Pancreas (tissue), 10 donors: ENCODE data around the gene ARMC6. TPM values are rescaled to one million over a fixed set of nuclear protein-coding genes. Genes with fewer than 3 reads are reported as not detected.
A peak's percentile ranks its signal among the peaks of the same experiment; 100 is the strongest.

Experiments
- ATAC-seq, 4 donors: fragments of 200-7000 bp; cut with Tn5 transposase; one replicate each; pipeline versions ENCODE4 v1.8.0 to v1.9.1; 2020; ENCODE audit warnings: mild to moderate bottlenecking in 4 of 4, moderate library complexity in 4 of 4
- DNase-seq, 6 donors: peaks; one replicate each; pipeline ENCODE4 v3.0.0-alpha.2; 2020
- FAIRE-seq: peaks from 2 replicates; lab custom pipeline; 2012; peaks lifted over from hg19 to GRCh38; lab: Jason Lieb, UNC
- H3K27ac ChIP-seq, 4 donors: fragments of 200-600 bp; sonication (generic); 1 replicate in 3 of 4; 2 replicates in 1 of 4; pipeline versions ENCODE4 v1.5.0 to v1.8.0; 2020
- H3K27me3 ChIP-seq, 4 donors: fragments of 200-600 bp; one replicate each; pipeline ENCODE4 v1.8.0; 2021
- H3K36me3 ChIP-seq, 3 donors: fragments of 200-600 bp; sonication (generic) in 1 of 3; one replicate each; pipeline versions ENCODE4 v1.5.0 to v1.8.0; 2020 to 2021
- H3K4me1 ChIP-seq, 3 donors: fragments of 200-600 bp; one replicate each; pipeline ENCODE4 v1.8.0; 2021
- H3K4me3 ChIP-seq, 4 donors: fragments of 200-600 bp; sonication (generic) in 2 of 4; one replicate each; pipeline versions ENCODE4 v1.5.0 to v1.8.0; 2020 to 2021
- H3K9me3 ChIP-seq, 4 donors: fragments of 200-600 bp; one replicate each; pipeline ENCODE4 v1.8.0; 2021
- WGBS, 2 donors: extraction: QIAGEN DNeasy Blood & Tissue Kit; methylation state at CpG; one replicate each; pipeline ENCODE4 v1.1.7; 2013; 5-methylcytosine and 5-hydroxymethylcytosine counted together
- intact Hi-C, 3 donors: fragments of 100-400 bp; cut with DNase I; formaldehyde crosslinking; loops; one replicate each; pipeline versions ENCODE4 v1.11.1 to v1.14.2; 2022
- polyA plus RNA-seq, 2 donors: library from polyadenylated mRNA; stranded (reverse); fragments of 200-250 nt; gene quantifications; one replicate each; pipeline ENCODE4 v1.2.3, GENCODE V29; 2013
- total RNA-seq, 6 donors: library from RNA; stranded (reverse); fragmentation: NEBNext Ultra II Directional in 4 of 6; extraction: Animal tissue kit (Norgen Biotek cat#: 25700) in 4 of 6; gene quantifications; one replicate each; pipeline versions ENCODE4 v1.2.1 to v1.2.4, GENCODE V29; 2021 to 2023
- TF ChIP-seq, protein P1 (sequence below), 4 donors: fragments of 200-600 bp; sonication (generic) in 3 of 4; IDR thresholded peaks; one replicate each; pipeline versions ENCODE4 v1.5.0 to v1.8.0; 2021; ENCODE audit warnings: antibody characterized with exemption in 4 of 4
- donor health status: healthy with polysubstance abuse.
- donor health status: DM: no; HTN: no; CAD: no; lungs with moderate emphysema.
- donor health status: DM: no; HTN: no; CAD: no.
- donor health status: control.
- donor health status: control.
- donor health status: Bipolar disorder and iron deficiency.
- donor health status: DM: yes; HTN: yes; CAD: no.
- donor health status: DM: no; HTN: no; CAD: no.
- donor health status: DM: no; HTN: no; CAD: no.
- donor health status: DM: yes; HTN: yes; CAD: no.

ARMC6 gene
- total and polyA plus RNA-seq, 8 donors = 3.1 to 18.3 (median 7.9) TPM

DNA sequence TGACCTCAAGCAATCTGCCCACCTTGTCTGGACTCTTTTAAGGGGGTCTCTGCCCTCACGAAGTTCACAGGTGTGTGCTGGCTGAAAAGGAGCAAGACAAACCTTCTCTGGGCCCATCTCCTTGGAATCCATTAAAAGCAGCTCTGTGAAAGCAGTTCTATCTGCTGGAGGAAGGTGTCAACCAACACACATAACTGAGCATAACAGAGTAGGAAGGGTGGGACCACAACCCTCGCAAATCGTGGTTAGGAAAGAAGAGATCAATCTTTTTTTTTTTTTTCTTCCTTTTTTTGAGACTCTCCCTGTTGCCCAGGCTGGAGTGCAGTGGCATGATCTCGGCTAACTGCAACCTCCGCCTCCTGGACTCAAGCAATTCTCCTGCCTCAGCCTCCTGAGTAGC, 1.5 kb upstream of the ARMC6 start:
- FAIRE-seq (no peak), ATAC-seq (no peak), DNase-seq (no peak)
- WGBS, 2 donors = 75 to 82% methylated on average over 5 of the region's 5 CpGs
- Histone ChIP-seq H3K36me3 (peaks cover 0 to 2% (median 0%) of the 10 kb centered on the region in 3 donors), H3K27ac (no peak overlapping the region), H3K4me1 (peaks cover 0 to 6% (median 6%) of the 10 kb centered on the region in 3 donors), H3K9me3 (no peaks in the 10 kb centered on the region), H3K27me3 (no peaks in the 10 kb centered on the region), H3K4me3 (no peak overlapping the region)
- TF ChIP-seq, protein P1, sequence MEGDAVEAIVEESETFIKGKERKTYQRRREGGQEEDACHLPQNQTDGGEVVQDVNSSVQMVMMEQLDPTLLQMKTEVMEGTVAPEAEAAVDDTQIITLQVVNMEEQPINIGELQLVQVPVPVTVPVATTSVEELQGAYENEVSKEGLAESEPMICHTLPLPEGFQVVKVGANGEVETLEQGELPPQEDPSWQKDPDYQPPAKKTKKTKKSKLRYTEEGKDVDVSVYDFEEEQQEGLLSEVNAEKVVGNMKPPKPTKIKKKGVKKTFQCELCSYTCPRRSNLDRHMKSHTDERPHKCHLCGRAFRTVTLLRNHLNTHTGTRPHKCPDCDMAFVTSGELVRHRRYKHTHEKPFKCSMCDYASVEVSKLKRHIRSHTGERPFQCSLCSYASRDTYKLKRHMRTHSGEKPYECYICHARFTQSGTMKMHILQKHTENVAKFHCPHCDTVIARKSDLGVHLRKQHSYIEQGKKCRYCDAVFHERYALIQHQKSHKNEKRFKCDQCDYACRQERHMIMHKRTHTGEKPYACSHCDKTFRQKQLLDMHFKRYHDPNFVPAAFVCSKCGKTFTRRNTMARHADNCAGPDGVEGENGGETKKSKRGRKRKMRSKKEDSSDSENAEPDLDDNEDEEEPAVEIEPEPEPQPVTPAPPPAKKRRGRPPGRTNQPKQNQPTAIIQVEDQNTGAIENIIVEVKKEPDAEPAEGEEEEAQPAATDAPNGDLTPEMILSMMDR (IDR thresholded peaks at IDR 0.05) = no peak
- intact Hi-C loops = no loop called here

DNA sequence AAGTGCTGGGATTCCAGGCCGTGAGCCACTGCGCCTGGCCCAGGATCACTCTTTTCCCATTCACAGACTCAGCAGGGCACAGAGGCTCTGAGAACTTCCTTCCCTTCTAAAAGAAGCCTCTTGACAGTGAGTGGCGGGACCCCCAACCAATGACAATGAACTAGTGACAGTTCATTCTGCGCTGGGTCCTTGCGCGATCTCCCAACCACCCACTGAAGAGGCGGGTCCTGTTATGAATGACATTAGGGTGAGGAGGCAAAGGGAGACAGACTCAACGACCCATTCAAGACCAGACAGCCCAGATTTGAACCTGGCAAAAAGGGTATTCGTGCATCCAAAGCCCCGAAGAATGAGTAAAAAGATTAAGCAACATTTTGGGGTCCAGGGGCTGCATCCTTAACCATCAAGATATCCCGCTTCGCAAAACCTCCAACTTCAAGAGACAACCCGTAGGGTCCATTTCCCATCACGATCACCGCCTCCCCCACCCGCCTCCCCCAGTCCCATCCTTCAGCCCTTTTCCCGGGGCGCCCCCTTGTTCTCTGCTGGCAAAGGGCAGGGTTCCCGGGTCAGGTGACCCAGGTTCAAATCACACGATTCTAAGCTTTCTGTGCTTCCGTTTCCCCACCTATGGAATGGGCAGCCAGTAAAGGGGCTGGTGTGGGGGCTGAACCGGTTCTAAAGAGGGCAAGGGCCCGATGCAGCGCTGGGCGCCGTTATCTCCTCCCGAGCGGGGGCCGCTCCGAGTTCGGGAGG, 805 bp upstream of the ARMC6 start:
- H3K4me3 ChIP-seq = peak overlapping the region; percentile 64 to 94 (median 80)
- TF ChIP-seq, protein P1 (IDR thresholded peaks at IDR 0.05) = no peak
- DNase-seq (peak in 4 of 6 donors; percentile 37 to 70 (median 54)), ATAC-seq (peak in 2 of 4 donors; percentile 31 to 48), FAIRE-seq (no peak)
- WGBS, 2 donors = 12 to 13% methylated on average over 31 of the region's 31 CpGs
- intact Hi-C loops = no loop called here
- peaks cover 0 to 2% (median 0%) of the 10 kb centered on the region in 3 donors for H3K36me3 ChIP-seq
- no peaks in the 10 kb centered on the region for H3K9me3 ChIP-seq
- peak overlapping the region in 2 of 4 donors; percentile 93 to 96 for H3K27ac ChIP-seq
- H3K4me1 ChIP-seq = peaks cover 0 to 6% (median 6%) of the 10 kb centered on the region in 3 donors
- no peaks in the 10 kb centered on the region for H3K27me3 ChIP-seq

DNA sequence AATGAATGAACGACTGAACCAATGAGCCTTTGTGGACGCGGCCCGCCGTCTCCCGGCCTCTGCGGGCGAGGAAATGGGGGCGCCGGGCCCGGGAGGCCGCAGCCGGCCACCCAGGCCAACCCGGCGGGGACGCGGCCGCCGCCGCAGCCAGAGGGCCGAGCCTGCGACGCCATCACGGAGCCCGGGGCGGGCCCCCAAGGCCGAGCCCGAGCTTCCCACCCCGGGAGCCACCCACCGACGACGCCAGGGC, 302 bp upstream of the ARMC6 start:
- TF ChIP-seq, protein P1 (IDR thresholded peaks at IDR 0.05) = no peak
- DNase-seq = peak in 1 of 6 donors; percentile 71
- Histone ChIP-seq H3K27ac (peak overlapping the region in 2 of 4 donors; percentile 93 to 96), H3K36me3 (peaks cover 0 to 2% (median 0%) of the 10 kb centered on the region in 3 donors), H3K9me3 (no peaks in the 10 kb centered on the region), H3K4me1 (peaks cover 0 to 6% (median 6%) of the 10 kb centered on the region in 3 donors), H3K27me3 (no peaks in the 10 kb centered on the region), H3K4me3 (peak overlapping the region; percentile 64 to 94 (median 80))
- ATAC-seq = peak in 3 of 4 donors; percentile 19 to 59 (median 38)
- intact Hi-C loops = no loop called here
- FAIRE-seq = no peak
- WGBS, 2 donors = 0 to 1% methylated on average over 26 to 32 of the region's 32 CpGs

DNA sequence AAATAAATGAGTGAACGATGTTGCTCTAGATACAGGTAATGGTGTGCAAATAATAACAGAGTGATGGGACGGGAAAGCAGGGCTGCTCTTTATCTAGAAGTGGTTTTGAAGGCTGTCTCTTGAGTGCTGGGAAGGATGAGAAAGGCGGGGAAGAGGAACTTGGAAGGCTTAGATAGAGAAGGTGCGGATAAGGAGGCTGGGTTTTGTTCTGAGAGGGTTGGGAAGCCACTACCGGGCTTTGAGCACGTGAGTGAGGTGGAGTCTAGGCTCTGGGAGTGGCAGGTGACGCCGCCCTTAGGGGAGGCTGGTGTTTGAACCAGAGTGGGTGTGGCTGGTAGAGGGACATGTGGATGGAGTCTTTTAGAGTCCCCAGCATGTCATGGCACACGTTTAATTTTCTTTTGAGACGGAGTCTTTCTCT, 811 bp downstream of the ARMC6 start:
- Histone ChIP-seq H3K27me3 (no peaks in the 10 kb centered on the region), H3K4me1 (peaks cover 0 to 6% (median 6%) of the 10 kb centered on the region in 3 donors), H3K9me3 (no peaks in the 10 kb centered on the region), H3K27ac (peak overlapping the region in 2 of 4 donors; percentile 93 to 96), H3K4me3 (peak overlapping the region in 3 of 4 donors; percentile 75 to 94 (median 86)), H3K36me3 (peaks cover 0 to 2% (median 0%) of the 10 kb centered on the region in 3 donors)
- WGBS, 2 donors = 9 to 10% methylated on average over 10 of the region's 10 CpGs
- intact Hi-C loops = no loop called here
- DNase-seq = peak in 3 of 6 donors; percentile 30 to 43 (median 42)
- peak in 3 of 4 donors; percentile 46 to 60 (median 59) for ATAC-seq
- TF ChIP-seq, protein P1 (IDR thresholded peaks at IDR 0.05) = no peak
- FAIRE-seq = no peak

DNA sequence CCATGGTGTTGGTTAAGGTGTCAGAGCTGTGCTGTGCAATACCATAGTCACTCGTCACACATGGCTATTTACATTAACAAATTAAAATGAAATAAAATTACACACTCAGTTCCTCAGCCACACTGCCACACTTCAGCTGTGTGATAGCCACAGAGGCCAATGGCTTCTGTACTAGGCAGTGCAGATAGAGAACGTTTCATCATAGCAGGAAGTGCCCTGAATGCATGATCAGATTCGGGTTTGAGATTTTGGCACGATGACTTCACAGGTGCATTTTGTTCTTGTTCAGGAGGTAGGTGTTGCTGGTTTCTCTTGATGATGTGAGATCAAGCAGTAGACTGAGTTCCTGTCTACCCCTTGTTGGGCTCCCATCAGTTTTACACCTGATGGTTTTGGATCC, 6.5 kb downstream of the ARMC6 start:
- DNase-seq = no peak
- H3K36me3 ChIP-seq = no peaks in the 10 kb centered on the region

More for the DNA sequence above, 6.5 kb downstream of the ARMC6 start:
- 70 to 80% methylated on average over 4 of the region's 4 CpGs for WGBS, 2 donors
- Histone ChIP-seq H3K27ac (no peak overlapping the region), H3K27me3 (no peaks in the 10 kb centered on the region), H3K4me3 (no peak overlapping the region), H3K4me1 (peaks cover 0 to 4% (median 0%) of the 10 kb centered on the region in 3 donors), H3K9me3 (no peaks in the 10 kb centered on the region)
- FAIRE-seq (no peak), ATAC-seq (no peak)
- intact Hi-C loops = no loop called here
- TF ChIP-seq, protein P1 (IDR thresholded peaks at IDR 0.05) = no peak
